Skin epidermis (tissue), 12 donors: ENCODE measurements around the gene CRADD.
"Not testable (repeated sequence)": the region's sequence is repeated elsewhere in the genome, so short reads cannot be mapped to it uniquely, and the experiment has no call there.

Experiments used
- H3K27ac ChIP-seq, 21 experiments: fragments of 200-600 bp; sonication (generic) in 11 of 21; one replicate each; pipeline ENCODE4 v1.5.0; 2020; ENCODE audit warnings: mild to moderate bottlenecking in 3 of 21, inconsistent platforms in 2 of 21, moderate library complexity in 2 of 21
- H3K4me3 ChIP-seq, 7 experiments: fragments of 200-600 bp; sonication (generic) in 2 of 7; one replicate each; pipeline ENCODE4 v1.5.0; 2020; ENCODE audit warnings: inconsistent platforms in 2 of 7, mild to moderate bottlenecking in 2 of 7, moderate library complexity in 1 of 7

CRADD gene

DNA sequence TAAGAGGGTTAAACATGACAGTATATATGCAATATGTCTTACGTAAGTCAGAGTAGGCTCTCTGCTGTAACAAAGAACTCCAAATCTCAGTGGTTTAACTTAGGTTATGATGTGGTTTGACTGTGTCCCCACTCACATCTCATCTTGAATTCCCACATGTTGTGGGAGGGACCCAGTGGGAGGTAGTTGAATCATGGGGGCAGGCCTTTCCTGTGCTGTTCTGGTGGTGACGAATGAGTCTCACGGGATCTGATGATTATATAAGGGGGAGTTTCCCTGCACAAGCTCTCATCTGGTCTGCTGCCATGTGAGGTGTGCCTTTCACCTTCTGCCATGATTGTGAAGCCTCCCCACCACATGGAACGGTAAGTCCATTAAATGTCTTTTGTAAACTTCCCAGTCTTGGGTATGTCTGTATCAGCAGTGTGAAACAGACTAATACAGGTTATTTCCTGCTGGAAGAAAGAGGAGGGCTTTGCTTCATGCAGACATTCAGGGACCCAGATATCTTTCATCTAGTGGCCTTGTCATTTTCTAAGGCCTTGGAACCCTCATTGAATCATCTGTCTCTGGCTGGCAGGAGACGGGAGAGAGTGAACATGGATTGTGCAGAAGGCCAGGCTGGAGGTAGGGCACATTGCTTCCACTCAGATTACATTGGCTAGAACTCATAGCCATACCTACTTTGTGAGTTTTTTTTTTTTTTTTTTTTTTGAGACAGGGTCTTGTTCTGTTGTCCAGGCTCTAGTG is 96.1 kb downstream of the CRADD start:
- H3K4me3 ChIP-seq, result no peak overlapping the region
- H3K27ac ChIP-seq, result no peak overlapping the region

DNA sequence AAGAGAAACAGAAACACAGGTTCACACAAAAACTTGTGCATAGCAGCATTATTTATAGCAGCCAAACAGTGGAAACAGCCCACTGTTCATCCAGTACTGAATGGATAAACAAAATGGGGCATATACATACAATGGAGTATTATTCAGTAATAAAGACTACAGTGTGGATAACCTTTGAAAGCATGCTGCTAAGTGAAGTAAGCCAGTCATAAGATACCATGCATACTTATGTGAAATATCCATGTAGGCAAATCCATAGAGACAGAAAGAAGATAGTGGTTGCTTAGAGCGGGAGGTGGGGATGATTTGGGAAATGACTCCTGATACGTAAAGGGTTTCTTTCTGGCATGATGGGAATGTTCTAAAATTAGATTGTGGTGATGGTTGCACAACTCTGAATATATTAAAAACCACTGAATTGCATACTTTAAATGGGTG is 99.4 kb downstream of the CRADD start:
- H3K4me3 ChIP-seq, result no peak overlapping the region
- peak overlapping the region in 6 of 21 experiments; percentile 29 to 76 (median 57) for H3K27ac ChIP-seq

DNA sequence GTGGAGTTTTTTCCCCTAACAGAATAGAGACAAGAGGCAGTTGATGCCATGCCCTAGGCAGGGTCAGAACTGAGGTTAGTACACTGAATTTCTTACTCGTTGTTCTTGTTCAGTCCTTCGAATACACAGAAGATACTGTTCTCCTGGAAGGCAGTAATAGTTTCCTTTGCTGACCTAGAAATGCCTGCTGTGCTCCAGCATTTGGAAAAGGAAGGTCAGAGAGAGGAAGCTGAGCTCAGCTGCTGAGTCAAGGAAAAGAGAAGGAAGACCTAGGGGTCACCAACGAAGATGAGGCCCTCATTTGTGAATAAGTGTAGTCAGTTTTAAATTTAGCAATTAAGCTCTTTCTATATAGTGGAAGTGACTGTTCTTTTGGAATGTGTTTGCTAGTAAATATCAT is 100.1 kb downstream of the CRADD start:
- H3K4me3 ChIP-seq, result no peak overlapping the region
- H3K27ac ChIP-seq, result peak overlapping the region in 16 of 21 experiments; percentile 20 to 78 (median 50)

DNA sequence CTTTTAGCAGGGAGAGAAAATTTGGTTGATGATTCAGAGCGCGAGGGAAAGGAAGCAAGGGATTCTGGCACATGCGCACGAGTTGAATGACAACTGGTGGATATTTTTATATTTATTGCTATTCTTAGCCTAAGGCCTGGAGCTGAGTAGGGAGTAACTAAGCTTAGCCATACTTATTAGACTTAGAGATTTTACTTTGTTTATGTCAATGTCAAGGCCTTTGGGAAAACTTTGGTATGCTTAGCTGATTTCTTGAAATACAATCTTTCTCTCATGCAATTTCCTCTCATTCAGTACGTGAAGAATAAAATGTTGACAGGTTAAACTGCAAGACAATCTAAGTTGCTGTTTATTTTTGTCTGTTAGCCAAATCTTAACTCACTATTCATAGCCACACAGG is 101.1 kb downstream of the CRADD start:
- H3K27ac ChIP-seq, result peak overlapping the region in 12 of 21 experiments; percentile 20 to 78 (median 54)
- no peak overlapping the region for H3K4me3 ChIP-seq

DNA sequence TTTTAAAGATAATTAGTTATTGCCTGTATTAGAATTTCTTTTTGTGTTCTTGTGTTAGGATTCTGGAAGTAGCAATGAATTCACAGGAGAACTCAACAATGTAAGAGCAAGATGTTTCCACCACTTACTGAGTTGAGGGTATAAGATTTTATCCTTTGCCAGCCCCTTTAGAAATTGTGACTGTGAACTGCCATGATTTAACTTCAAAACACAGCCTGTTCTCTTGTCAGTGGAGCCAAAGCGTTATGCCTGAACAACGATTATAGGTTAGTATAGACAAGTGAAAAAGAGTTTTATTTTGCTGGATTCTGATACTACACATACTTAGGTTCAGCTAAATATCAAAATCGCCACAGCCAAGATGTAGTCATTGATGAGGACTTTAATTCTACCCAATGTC is 101.6 kb downstream of the CRADD start:
- Histone ChIP-seq H3K4me3 (no peak overlapping the region), H3K27ac (peak overlapping the region in 13 of 21 experiments; percentile 6 to 78 (median 52))

DNA sequence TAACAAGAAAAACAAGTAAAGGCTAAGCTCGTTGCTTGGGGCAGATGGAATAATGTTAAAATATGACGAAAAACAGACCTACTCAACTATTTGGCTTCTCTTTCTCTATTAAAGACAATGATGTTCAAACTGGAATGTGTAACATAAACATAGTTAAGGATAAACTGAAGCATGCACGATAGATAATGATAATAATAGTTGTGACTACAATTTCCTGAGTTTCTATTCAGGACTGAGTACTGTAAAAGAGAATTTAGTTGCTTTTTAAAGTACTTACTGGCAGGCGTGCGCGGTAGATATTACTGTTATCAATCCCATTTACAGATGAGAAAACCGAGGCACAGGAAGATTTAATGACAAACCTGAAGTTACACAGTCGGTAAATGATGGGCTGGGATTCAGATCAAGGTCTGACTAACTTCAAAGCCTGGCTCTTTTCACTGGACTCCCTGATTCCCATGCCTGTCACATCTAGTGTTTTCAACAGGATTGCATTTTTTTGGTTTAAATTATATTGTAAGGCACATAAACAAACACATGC is 103.0 kb downstream of the CRADD start:
- no peak overlapping the region for H3K4me3 ChIP-seq
- H3K27ac ChIP-seq, result peak overlapping the region in 1 of 21 experiments; percentile 26

DNA sequence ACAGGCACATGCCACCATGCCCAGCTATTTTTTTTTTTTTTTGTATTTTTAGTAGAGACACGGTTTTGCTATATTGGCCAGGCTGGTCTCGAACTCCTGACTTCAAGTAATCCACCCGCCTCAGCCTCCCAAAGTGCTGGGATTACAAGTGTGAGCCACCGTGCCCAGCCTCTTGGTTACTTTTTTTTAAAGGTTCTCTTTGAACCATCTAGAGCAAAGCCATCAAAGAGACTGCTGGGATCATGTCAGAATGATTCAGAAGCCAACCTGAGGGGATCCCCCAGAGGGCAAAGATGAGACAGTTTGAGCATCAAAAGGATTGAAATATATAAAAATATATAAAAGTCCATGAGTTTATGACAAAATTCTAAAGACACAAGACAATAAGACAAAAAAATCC is 103.7 kb downstream of the CRADD start:
- H3K27ac ChIP-seq, result peak overlapping the region in 1 of 21 experiments; percentile 26

DNA sequence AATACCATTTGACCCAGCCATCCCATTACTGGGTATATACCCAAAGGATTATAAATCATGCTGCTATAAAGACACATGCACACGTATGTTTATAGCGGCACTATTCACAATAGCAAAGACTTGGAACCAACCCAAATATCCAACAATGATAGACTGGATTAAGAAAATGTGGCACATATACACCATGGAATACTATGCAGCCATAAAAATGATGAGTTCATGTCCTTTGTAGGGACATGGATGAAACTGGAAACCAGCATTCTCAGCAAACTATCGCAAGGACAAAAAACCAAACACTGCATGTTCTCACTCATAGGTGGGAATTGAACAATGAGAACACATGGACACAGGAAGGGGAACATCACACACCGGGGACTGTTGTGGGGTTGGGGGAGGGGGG is 104.8 kb downstream of the CRADD start:
- not testable (repeated sequence) for H3K4me3 ChIP-seq, H3K27ac ChIP-seq

More for the DNA sequence above, 103.7 kb downstream of the CRADD start:
- H3K4me3 ChIP-seq, result not testable (repeated sequence)

DNA sequence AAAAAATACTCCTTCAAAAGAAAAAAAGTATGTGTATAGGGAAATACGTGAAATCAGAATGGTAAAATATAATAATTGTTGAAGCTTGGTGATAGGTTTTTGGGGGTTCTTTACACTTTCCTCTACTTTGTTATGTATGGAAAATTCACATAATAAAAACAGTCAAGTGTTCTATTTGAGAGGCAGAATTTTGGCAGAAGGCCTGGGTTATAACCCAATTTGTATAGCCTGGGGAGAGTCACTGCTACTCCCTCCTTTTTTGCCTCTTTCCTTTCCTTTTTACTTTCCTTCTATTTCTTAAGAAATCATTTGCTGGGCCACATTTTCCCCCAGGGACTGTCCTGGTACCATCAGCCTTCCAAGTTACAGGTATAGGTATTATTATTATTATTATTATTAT is 105.7 kb downstream of the CRADD start:
- peak overlapping the region in 1 of 21 experiments; percentile 11 for H3K27ac ChIP-seq

DNA sequence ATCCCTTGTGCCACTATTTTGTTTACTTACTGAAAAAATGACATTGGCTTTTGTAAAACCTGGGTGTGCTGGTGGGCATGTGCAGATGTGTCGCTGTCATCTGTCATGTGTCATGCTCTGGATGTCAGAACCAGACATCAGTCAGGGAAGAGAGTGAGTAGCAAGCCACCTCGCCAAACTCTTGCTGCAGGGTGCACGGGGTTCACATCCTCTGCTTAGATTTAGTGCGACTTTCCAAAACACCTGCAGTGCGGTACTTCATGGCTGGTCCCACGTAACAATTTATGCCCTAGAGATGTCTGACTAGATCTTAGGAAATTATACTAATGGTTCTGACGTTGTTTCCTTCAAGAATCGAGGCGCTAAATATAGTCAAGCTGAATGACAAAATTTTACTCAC is 106.7 kb downstream of the CRADD start:
- H3K4me3 ChIP-seq, result no peak overlapping the region

More for the DNA sequence above, 105.7 kb downstream of the CRADD start:
- H3K4me3 ChIP-seq, result no peak overlapping the region

DNA sequence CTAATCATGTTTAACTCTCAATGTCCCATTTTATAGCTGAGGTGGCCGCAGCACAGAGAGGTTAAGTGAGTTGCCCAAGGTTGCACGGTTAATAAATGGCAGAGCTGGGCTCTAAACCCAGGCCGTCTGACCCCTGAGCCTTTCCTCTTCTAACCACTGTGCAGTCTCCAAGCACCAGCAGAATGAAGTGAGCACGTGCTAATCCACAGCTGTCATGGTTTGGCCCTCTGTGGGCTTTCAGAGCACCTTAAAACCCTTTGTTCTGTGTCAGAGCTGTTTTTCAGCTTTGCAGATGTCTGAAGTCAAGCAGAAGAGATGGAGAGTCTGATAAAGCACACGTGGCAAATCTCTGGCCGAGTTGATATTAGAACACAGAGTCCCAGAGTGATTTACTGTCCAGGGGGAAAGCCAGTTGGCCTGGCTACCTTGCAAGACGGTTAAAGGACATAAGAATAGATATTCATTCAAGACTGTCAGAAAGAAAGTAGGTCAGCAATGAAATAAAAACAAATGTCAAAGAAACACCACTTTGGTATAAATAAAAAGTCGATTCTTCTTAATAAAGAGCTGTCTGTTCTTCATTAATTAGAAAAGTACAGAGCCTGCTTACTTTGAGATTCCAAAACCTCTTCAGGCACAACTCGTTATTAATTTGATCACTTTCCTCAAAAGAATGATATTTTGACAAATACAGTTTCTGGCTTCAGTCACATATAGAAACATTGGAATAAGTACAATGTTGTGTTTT is 107.3 kb downstream of the CRADD start:
- H3K27ac ChIP-seq, result peak overlapping the region in 18 of 21 experiments; percentile 4 to 87 (median 66)
- H3K4me3 ChIP-seq, result no peak overlapping the region

More for the DNA sequence above, 106.7 kb downstream of the CRADD start:
- H3K27ac ChIP-seq, result peak overlapping the region in 13 of 21 experiments; percentile 4 to 87 (median 69)

DNA sequence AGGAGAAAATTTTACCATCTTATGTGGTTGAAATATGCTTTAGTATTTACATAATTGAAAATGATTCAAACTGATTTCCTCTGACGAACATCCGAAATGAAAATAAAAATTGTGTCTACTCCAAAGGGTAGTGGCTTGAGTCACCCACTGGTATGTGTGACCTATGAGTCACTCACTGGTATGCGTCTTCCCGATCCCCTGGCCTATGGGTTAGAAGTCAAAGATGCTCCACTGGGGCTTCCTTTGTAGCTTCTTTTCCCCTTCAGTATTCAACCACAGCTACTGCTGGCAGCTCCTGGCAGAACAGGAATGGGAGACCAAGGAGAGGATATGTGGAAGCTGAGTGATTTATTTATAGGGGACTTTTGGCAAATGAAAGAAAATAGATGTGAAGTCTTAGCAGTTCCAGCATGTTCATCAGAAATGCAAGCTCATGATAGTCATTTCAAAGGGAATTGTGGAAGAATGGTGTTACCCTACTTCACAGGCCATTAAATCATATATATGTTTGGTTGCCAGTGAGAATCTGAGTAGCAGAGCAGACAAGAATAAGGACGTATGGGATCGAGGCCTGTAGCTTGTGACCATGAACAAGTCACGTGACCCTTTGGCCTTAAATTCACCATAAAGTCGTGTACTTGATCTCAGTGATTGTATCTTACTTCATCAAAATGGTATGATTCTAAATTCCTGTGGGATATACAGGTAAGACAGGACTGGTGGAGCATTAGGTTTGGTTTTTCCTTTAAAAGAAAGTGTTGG is 108.3 kb downstream of the CRADD start:
- Histone ChIP-seq H3K27ac (peak overlapping the region in 16 of 21 experiments; percentile 16 to 86 (median 66)), H3K4me3 (no peak overlapping the region)

DNA sequence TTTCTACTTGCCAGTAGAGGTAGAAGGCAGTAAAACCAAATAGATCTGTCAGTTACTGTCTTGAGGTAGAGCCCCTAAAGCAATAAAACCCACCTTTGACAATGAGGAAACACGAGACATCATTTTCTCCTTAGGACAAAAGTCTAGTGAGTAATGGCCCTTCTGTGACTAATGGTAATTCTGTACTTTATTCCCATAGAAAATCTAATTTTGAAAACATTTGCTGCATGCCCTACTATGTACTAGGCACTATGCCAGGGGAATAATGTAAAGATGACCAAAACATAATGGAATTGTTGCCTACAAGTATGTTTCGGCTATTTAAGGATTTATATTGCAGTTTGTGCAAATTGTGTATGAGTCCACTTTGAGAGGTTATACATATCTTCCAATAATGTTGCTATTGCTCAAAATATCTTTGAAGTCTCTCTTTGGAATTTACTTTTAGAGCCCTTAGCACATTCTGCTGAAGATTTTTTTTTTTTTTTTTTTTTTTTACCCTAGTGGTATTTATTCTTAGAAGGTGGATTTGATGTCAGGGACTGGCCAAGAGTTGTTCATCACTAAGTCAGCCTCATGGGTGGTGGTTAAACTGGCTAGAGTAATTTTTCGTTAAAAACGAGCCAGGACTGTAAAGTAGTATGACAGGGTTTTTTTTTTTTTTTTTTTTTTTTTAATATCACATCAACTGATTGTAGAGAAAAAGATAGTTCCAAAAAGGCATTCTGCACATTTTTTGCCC is 109.7 kb downstream of the CRADD start:
- H3K27ac ChIP-seq, result peak overlapping the region in 4 of 21 experiments; percentile 18 to 86 (median 64)

DNA sequence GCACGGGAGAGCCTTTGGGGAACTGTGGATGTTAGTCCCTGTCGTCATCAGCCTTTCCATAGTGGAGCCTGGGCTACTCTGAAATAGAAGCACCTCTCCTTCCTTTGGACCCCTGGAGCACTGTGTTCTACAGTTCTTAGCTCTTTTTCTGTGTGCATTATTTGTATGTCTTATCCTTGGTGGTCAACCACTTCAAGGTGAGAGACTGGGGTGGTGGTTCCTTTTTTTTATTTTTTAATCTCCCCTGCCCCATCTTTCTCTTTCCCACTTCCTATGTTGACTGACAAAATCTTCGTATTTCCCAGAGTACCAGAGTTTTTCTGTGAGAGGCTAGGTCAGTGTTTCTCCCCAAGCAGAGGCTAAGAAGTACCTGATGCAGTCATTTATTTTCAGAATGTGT is 111.7 kb downstream of the CRADD start:
- H3K27ac ChIP-seq, result no peak overlapping the region
- H3K4me3 ChIP-seq, result no peak overlapping the region

More for the DNA sequence above, 109.7 kb downstream of the CRADD start:
- H3K4me3 ChIP-seq, result no peak overlapping the region

DNA sequence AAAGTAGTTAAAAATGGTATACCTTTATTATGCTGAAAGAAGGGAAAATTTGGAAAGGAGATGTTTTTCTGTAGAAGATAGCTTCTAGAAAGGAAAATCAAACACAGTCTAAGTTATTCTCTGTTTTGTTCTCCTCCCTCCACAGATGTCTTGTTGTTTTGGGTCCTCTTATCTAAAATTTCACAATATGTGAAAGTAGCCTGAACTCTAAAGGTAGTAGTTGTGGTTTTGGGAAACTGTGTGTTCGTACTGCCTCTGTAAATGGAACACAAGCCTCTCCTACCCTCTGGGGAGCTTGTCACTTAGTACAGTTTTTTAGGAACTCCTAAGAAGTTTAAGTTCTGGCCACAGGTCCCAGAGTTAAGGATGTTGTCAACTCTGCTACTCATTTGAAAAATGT is 112.6 kb downstream of the CRADD start:
- H3K27ac ChIP-seq, result no peak overlapping the region
- no peak overlapping the region for H3K4me3 ChIP-seq

DNA sequence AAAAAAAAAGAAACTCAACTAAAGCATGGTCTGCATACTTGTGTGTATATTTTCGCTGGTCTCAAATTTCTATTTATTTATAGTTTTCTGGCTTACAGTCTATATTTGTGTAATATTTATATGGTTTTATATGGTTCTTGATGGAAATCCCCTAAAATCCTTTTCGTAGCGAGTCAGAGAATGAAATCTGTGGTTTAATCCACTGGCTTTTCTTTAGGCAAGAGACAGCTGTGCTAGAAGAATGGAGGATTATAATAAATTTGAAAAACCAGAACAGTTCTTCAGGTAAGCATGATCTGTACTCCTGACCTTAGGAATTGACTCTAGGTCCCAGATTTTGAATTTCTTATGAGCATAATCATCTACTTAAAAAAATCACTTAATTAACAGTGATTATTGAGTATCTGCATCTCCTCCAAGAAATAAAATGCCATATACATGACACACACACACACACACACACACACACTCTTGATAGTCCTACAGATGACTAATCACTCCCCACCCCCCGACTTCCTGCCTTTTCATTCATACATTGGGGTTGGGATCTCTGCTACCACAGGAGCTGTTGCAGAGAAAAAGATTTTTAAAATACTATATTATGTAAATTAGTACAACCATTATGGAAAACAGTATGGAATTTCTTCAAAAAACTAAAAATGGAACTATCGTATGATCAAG is 113.4 kb downstream of the CRADD start:
- Histone ChIP-seq H3K4me3 (no peak overlapping the region), H3K27ac (no peak overlapping the region)

DNA sequence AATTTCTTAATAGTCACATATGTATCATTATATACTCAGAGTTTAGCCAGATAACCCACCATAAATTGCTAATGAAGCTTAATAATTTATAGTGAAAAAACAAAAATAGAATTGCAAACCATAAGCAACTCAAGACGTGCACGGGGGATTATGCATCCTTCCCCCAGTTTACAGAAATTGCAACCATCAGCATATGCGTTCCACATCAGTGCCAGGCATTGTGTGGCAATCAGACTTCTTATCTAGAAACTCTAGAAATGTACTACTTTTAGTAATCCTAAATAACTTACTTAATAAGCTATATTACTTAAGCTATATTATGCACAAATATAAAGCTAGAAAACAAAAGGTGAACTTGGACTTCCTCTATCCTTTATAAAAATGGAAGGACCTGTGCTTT is 115.8 kb downstream of the CRADD start:
- Histone ChIP-seq H3K4me3 (no peak overlapping the region), H3K27ac (no peak overlapping the region)

DNA sequence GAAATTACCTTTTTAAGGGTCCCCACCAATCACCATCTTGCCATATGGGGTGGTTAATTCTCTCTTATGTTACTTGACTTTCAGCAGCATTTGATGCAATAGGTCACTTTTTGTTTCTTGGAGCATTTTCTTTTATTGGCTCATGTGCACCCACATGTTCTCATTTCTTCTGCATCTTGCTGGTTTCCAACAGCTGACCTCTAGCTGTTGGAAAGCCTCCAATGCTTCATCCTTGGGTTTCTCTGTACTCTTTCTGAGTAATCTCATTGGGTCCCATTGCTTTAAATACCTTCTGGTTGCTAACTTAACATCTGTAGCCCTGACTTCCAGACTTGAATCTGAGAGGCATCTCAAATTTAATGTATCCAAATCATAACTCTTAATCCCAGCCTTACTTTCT is 116.8 kb downstream of the CRADD start:
- no peak overlapping the region for H3K4me3 ChIP-seq
- no peak overlapping the region for H3K27ac ChIP-seq

DNA sequence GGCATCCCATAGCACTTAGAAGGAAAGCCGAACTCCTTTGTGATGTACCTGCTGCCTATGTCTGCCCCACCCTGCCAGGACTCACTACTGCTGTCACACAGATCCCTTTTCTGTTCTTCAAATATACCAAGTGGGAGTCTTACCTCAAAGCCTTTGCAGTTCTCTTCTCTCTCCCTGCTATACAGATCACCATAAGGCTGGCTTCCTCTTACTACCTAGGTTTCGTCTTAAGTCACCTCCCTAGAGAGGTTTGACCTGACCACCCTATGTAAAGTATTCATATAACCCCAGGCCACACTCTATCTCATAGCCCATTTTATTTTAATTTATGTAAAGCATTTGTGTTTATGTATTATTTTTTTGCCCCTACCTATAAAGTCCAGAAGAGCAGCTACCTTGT is 117.6 kb downstream of the CRADD start:
- H3K27ac ChIP-seq, result no peak overlapping the region
- H3K4me3 ChIP-seq, result no peak overlapping the region
